GM18520 (cell line): ENCODE results near the gene SLC25A51.
"Not testable (repeated sequence)": the region's sequence is repeated elsewhere in the genome, so short reads cannot be mapped to it uniquely, and the experiment has no call there.

Experiments used
- ATAC-seq: cut with Tn5 transposase; IDR thresholded peaks from one replicate; pipeline ENCODE4 v1.9.1; 2021; ENCODE audit not compliant: unreplicated experiment

SLC25A51 gene

GRCh38 chr9:37905776-37906175 lies 1.8 kb upstream of the SLC25A51 start:
- ATAC-seq, result no peak

- no peak for ATAC-seq
Observed at GRCh38 chr9:37905131-37905505, 1.2 kb upstream of the SLC25A51 start.

DNA sequence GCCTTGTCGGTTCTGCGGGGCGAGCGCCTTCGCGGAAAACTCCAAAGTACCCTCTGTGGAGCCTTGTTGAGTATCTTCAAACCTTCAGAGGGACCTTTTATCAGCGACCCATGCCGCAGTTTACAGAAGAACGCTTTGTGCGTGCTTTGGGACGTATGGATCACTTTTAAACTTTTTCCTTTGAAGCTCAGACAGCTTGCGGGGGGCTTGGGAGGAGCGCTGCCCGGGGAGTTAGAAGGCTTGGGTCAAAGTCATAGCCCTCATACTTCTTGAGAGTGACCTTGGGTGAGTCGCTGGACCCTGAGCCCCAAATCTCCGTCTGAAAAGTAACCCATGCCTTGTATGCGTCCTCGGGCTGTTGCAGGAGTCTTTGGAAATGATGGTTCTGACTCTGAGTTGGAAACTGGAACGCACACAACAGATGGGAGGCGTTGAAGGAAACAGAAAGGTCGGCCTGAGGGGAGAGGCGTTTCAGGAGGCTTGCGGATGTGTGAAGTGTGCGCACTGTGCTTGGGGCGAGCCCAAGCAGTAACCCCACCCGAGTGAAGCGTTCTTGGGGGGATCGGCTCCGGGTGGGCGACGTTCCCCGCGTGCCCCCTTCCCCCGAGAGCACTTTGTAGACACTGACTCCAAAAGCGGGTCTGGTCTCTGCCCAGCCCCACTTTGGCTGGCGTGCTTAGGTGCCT lies 661 bp upstream of the SLC25A51 start:
- no peak for ATAC-seq

- no peak for ATAC-seq
Observed at GRCh38 chr9:37902796-37903646, 906 bp downstream of the SLC25A51 start.

DNA sequence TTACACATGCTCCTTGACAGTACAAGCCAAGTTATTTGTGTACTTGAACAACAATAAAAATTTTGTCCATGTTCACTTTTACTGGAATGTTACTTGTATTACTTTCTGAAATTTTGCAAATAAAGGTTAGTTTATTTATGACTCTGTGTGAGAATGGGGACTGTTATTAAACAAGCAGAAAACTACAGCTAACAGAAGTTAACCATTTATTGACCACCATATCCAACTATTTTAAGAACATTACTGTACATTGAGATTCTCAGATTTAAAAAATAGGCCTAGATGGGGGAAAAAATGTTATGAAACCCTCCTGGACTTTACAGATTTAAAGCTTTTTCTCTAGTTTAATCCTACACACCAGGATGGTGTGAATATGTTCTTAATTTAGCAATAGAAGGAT lies 1.8 kb downstream of the SLC25A51 start:
- no peak for ATAC-seq

- ATAC-seq, result no peak
Observed at GRCh38 chr9:37899041-37899440, 4.9 kb downstream of the SLC25A51 start.

DNA sequence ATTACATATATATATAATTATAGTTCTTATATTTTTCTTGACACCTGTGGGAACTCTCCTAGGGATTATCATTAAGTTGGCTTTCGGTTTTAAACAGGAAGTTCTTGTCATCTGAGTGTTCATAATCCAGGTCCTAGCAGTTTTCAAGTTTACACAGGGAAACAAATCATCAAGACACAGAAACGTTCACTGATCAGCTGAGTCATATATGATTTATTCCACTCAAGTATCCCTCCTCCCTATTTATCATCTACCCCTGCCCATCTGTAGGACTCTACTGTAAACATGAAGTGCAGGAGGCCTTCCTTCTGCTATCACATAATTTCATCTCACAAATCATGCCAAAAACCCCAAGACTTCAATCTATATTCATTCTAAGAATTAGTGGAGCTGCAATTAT lies 6.3 kb downstream of the SLC25A51 start:
- ATAC-seq, result no peak

- no peak for ATAC-seq
Observed at GRCh38 chr9:37892063-37892462, 11.9 kb downstream of the SLC25A51 start.

GRCh38 chr9:37891042-37891441 lies 12.9 kb downstream of the SLC25A51 start:
- ATAC-seq, result not testable (repeated sequence)

GRCh38 chr9:37889536-37889935 lies 14.4 kb downstream of the SLC25A51 start:
- ATAC-seq, result no peak

- not testable (repeated sequence) for ATAC-seq
Observed at GRCh38 chr9:37887977-37888583, 15.8 kb downstream of the SLC25A51 start.

DNA sequence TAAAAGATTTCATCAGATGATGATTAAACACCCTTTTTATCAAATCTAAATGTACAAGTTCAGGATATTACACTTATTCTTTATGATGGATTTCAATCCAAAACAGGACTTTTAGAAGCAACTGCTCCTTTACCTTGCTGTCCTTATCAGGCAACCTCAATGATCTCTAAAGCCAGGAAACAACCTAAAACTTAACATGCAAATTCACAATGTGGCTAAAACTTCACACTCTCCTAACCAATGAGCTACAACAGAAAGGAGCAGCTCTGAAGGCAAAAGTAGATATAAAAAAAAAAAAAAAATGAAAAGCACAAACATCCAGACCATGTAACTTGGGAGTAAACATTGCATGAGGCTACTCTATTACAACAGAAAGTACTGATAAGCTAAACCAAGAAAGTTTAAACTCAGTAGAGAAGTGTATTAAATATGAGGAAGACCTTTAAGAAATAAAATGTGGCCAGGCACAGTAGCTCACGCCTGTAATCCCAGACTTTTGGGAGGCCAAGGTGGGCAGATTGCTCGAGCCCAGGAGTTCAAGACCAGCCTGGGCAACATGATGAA lies 22.9 kb downstream of the SLC25A51 start:
- no peak for ATAC-seq

DNA sequence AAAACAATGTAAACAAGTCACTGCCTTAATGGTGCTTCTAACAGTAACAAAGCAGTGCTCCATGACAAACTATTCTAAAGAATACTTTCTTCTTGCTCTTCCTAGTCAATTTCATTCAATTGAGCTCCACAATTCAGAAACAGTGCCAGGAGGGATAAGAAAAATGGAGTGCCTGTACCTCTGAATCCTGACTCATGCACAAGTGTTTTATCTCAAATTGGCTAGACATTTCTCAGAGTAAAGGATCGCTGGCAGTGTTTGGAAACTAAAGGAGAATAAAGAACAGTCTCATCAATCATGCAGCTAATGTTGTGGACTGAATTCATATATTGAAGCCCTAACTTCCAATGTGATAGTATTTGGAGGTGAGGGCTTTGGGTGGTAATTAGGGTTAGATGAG lies 27.6 kb downstream of the SLC25A51 start:
- ATAC-seq, result no peak

DNA sequence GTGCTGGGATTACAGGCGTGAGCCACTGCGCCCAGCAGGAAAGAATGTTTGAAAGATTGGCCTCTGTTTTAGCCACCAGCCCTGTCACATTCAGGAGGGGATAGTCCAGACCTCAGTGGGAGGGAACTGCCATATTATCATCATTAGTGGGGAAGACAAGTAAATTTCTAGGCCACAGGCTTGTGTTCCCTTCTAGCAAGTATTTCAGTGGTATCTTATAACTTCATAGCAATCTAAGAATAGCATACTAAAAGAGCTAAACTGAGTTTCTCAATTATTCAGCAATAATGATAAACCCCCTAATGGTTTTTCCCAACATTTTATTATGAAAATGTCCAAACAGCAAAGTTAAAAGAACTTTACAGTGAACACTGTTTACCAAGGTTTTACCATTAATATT lies 30.0 kb downstream of the SLC25A51 start:
- no peak for ATAC-seq

DNA sequence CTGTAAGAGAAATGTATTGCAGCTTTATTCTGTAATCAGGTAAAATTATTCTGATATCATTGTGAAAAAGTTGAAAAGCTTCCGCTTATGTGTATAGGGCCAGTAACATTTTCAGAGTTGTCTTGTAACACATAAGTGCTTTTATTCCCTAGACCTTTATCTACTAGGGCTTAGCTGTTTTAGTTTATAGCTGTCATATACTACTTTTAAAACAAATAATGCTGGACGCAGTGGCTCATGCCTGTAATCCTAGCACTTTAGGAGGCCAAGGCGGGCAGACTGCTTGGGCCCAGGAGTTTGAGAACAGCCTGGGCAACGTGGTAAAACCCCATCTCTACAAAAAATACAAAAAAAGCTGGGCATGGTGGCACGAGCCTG lies 33.1 kb downstream of the SLC25A51 start:
- ATAC-seq, result no peak

GRCh38 chr9:37870081-37870798 lies 33.7 kb downstream of the SLC25A51 start:
- ATAC-seq, result no peak

DNA sequence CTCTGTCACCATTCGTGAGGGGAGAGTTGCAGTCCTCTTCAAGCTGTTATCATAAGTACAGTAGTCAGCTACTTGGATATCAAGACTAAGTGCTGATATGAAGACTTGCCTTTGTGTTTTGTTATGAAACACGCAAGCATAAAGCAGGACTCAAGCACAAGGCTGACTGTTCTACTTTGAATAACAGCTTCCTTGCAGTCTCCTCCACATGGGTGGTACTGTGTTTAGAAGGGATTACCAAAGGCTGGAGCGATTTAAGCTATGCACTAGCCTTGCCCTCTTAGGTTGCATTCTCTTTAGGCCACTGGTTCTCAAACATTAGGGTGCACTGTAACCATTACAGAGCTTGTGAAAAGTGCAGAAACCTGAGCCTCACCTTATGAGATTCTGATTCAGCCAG lies 41.4 kb downstream of the SLC25A51 start:
- ATAC-seq, result no peak

- ATAC-seq, result no peak
Observed at GRCh38 chr9:37859043-37859442, 44.9 kb downstream of the SLC25A51 start.

- ATAC-seq, result no peak
Observed at GRCh38 chr9:37856551-37856950, 47.4 kb downstream of the SLC25A51 start.

DNA sequence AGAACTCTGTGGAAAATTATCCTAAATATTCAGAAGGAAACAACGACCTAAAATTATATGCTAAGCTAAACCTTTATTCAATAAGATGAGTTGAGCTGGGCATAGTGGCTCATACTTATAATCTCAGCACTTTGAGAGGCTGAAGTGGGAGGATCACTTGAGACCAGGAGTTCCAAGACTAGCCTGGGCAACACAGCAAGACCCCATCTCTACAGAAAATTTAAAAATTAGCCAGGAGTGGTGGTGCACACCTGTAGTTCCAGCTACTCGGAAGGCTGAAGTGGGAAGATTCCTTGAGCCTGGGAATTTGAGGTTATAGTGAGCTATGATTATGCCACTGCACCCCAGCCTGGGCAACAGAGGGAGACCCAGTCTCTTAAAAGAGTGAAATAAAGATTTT lies 51.7 kb downstream of the SLC25A51 start:
- no peak for ATAC-seq

DNA sequence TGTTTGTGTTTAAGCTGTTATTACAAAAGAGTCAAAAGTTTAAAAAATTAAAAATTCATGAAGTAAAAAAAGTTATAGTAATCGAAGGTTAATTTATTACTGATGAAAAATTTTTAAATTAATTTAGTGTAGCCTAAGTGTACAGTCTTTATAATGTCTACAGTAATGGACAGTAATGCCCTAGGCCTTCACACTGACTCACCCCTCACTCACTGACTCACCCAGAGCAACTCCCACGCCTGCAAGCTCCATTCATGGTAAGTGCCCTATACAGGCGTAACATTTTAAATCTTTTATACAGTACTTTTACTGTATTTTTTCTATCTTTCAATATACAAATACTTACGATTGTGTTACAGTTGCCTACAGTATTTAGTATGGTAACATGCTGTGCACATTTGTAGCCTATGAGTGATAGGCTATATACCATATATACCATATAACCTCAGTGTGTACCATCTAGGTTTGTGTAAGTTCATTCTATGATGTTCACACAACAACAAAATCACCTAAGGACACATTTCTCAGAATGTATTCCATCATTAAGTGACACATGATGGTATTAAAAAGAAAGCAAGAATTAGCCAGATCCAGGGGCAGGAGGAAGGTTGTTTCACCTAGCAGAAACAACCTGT lies 63.2 kb downstream of the SLC25A51 start:
- no peak for ATAC-seq
